Pons (tissue), 1 donor: Measurements from ENCODE around the gene DEFB132.

ENCODE experiments used
- DNase-seq: peaks from one replicate; pipeline ENCODE4 v3.0.0-alpha.2; 2016; ENCODE audit warnings: low spot score

DEFB132 gene

DNA sequence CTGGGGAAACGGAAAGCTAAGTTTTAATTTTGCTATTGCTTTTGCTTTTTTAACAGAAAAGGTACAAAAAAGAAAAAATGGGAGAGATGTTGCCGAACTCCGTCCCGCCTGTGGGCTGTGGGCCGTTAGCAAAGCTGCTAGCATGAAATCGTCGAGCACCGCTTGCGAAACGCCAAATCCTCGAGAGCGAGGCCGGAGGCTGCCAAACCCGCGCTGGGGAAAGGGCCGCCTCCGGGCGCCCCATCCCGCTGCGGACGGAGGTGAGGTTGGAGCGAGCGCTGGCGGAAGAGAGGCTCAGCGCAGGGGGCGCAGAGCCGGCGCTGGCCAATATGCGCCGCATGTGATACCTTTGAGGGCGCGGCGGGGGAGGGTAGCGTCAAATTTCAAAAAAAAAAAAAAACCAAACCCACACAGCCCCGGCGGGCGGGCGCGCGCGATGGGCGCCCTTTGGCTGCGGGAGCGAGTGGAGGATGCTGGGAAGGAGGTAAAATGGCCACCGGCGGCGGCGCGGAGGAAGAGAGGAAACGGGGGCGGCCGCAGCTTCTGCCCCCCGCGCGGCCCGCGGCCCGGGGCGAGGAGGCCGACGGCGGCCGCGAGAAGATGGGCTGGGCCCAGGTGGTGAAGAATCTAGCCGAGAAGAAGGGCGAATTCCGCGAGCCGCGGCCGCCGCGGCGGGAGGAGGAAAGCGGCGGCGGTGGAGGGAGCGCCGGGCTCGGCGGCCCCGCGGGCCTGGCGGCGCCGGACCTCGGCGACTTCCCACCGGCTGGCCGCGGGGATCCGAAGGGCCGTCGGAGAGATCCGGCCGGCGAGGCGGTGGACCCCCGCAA lies 39.8 kb downstream of the DEFB132 start, which contains the start of gene ZCCHC3:
TSS of gene ZCCHC3 (plus strand) at position 473 of the 827 bp plus-strand sequence. CDS start at position 490, 17 bp downstream.
- peak; percentile 64 for DNase-seq

DNA sequence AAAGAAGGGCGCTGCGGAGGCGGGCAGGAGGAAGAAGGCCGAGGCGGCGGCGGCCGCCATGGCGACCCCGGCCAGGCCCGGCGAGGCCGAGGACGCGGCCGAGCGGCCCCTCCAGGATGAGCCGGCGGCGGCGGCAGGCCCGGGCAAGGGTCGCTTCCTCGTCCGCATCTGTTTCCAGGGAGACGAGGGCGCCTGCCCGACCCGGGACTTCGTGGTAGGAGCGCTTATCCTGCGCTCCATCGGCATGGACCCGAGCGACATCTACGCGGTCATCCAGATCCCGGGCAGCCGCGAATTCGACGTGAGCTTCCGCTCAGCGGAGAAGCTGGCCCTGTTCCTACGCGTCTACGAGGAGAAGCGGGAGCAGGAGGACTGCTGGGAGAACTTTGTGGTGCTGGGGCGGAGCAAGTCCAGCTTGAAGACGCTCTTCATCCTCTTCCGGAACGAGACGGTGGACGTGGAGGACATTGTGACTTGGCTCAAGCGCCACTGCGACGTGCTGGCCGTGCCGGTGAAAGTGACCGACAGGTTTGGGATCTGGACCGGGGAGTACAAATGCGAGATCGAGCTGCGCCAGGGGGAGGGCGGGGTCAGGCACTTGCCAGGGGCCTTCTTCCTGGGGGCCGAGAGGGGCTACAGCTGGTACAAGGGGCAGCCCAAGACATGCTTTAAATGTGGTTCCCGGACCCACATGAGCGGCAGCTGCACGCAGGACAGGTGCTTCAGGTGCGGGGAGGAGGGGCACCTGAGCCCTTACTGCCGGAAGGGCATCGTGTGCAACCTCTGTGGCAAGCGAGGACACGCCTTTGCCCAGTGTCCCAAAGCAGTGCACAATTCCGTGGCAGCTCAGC lies 40.6 kb downstream of the DEFB132 start:
- peak; percentile 64 for DNase-seq

DNA sequence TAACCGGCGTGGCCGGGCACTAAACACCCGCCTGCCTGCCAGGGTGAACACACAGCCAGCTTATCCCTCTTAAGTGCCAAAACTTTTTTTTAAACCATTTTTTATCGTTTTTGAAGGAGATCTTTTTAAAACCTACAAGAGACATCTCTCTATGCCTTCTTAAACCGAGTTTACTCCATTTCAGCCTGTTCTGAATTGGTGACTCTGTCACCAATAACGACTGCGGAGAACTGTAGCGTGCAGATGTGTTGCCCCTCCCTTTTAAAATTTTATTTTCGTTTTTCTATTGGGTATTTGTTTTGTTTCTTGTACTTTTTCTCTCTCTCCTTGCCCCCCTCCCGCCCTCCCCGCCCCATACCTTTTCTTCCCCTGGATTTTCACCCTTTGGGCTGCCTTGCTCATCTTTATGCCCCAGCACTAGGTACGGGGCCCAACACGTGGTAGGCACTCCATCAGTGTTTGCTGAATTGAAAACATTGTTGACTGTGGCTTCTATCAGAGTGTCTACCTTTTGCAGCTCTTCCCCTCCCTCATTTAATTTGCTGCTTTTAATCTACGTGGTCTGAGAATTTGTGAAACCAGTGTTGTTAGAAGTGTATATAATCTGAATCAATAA lies 41.4 kb downstream of the DEFB132 start:
- DNase-seq = no peak

DNA sequence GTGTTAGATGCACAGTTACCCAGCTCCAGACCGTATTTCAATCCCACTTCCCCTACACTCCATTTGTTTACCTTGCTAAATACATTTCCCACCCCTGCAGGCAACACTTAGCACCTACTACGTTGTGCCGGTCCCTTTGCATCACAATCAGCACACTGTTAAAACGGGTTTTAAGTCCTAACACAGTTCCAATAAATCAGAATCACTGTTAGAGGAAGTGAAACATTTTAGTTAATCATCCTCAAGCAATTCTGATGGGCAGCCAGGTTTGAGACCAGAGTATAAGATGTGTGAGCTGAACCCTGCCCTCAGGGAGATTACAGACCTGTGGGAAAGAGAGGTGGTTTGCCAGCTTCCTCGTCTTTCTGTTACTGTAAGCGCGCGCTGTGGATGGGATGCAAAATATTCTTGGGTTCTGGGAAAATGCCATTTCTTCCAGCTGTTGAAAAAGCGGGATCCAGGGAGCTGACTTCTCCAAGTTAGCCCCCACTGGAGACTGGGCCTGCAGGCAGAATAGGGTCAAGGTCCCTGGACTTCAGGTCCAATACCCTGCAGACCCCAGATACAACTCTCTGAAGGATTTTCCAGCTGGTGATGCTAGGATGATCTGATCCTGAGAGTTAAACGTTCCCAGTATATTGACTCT lies 42.9 kb downstream of the DEFB132 start:
- DNase-seq = no peak

DNA sequence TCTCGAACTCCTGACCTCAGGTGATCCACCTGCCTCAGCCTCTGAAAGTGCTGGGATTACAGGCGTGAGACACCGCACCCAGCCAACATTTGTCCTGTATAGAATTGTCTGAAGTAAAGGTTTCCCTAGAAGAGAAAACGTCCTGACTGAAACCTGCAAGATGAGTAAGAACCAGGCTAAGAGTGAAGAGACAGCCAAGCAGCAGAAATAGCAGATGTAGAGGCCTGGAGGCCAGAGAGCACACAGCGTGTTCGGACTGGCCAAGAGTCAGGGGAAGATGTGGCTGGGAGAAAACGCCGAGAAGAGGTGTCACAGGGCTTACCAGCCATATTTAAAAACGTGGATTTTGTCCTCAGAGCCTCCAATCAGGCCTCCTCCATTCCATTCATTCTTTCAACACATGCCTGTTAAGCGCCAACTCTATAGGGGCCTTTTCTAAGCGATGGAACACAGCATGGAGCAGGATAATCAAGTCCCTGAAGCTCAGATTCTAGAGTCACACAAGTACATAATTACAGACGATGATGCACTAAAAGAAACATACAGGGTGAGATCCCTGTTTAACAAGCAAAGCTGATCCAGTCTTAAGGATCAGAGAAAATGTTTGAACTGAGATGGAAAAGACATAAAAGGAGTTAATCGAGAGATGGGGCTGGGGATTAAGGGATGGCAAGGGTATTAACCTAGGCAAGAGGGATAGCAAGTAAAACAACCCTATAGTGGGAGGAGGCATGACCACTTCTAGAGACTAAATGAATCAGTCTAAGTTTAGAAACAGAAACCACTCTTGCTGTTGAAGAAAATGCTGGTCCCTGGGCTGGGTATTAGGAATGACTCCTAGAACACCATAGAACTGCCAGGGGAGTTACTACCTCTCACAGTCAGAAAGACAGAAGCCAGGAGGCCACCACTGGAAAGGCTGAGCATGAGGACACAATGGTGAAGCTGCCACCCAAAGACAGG lies 44.6 kb downstream of the DEFB132 start:
- DNase-seq = no peak

DNA sequence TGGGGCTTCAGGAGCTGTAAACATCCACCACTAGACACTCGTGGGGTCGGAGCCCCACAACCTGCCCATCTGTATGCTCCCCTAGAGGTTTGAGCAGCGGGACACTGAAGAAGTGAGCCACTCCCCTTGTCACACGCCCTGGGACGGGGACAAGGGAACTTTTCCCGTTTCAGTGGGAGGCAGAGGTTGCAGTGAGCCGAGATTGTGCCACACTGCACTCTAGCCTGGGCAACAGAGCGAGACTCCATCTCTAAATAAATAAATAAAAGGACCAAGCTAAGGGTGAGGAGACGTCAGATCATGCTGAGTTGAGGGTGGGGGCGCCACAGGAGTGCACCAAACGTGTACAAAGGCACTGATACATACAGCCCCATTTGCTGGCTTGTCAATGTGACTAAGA lies 48.2 kb downstream of the DEFB132 start:
- DNase-seq = no peak

DNA sequence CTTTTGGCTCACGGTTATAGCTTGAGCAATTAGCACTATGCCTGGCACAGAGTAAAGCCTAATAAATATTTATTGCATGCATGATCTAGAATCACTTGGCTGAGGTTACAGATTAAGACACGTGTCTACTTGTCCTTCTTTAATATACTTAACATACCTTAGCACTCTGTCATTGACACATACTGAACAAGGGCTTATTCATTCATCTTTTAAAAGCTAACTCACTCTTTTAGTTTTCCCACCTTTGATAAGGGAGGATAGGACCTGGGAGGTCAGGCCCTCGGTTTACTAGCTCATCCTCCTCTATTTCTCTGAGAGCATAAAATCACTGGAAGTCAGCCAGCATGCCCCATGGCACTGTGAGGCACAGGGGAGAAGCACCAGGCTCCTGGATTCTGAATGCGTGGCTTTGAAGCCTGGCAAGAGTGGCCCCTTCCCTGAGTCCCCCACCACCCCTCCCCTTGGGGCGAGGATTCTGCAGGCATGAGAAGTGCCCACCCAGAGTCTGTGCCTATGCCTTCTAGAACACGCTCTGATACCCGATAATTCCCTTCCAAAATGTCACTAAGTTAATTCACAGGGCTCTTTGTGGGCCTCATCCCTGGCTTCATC lies 51.0 kb downstream of the DEFB132 start:
- no peak for DNase-seq

DNA sequence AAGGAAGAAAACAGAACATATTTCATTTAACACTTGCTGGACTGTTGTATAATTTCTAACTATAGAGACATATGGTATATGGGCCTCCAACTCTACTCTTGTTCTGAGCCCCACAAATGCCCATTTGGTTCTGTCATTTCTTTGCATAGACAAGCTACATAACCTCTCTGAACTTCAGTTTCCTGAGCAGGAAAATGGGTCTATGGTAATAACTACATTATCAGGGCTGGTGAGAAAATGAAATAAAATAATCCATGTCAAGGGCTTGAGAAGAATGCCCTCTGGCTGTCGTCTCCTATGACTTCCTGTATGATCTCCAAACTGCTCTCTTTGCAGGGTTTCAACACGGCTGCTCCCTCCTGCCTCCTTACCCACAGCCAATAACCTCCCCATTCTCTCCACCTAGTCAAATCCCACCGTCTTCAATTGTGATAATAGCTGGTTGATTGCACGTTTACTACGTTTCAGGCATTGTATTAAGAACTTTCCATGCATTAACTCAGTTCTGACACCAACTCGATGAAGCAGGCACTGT lies 51.8 kb downstream of the DEFB132 start:
- DNase-seq = no peak

DNA sequence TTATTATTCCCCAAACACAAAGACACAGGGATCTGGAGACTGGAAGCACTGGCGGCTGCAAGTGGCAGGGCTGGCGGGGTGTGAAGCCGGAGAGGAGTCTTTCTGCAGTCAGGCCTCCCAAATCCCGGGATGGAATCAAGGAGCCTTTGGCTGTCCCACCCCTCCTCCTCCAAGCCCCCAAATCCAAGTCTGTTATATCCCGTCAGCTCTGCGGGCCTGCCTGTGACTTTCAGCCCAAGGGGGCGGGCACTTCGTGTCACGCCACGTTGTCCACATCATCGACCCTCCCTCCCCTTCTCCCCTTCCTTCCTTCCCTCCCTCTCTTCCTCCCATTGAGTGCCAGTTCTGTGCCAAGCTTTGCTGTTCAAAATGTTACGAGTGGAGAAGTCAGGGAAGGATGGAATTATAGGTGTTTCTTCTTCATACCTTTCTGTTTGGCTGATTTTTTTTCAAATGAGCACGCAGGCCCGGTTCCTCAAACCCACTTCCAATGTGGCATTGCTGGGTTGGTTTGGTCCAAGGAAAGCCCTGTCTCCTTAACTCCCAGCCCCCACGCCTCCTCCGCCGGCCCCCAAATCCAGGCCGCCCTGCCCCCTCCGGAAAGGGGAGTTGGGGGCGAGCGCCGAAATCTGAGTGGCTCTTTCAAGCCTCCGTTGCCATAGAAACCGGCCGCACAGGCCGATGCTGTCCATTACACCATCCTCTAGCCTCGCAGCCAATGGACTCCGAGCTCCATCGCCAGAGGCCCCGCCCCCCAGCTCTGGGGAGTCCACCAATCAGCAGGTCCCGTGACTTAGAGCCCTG lies 52.5 kb downstream of the DEFB132 start:
- DNase-seq = peak; percentile 99

DNA sequence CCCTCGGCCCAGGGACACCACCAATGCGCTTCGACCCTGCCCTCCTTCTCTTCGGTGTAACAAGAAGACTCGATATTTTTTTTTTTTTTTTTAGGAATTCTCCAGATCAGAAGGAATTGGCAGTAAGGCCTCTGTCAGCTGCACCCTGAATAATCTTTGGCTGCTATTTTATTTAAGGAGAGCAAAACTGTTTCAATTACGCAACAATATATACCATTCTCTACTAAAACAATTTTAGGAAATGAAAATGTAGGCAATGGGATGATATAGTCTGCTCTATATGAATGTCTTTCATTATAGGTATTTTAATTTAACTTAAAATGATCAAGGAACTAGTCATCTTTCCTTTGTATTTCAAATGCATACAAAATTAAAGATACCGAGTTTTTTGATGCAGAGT lies 53.1 kb downstream of the DEFB132 start:
- DNase-seq = no peak
